ENCODE data around the gene ADGRE2.

- TF ChIP-seq CTCF (IDR thresholded peaks at IDR 0.05) (no peak), POLR2A (IDR thresholded peaks at IDR 0.05) (no peak)
Observed at GRCh38 chr19:14769201-14769600, 9.2 kb downstream of the ADGRE2 start.

Data from esophagus squamous epithelium (tissue), 4 donors.